Hematopoietic multipotent progenitor cell treated with erythropoietin and hydrocortisone succinate and interleukin-3 and kit ligand, for 6 days (in vitro differentiated cells): Measurements from ENCODE around the gene PSD.
A peak's percentile ranks its signal among the peaks of the same experiment; 100 is the strongest.

Experiments used
- DNase-seq: peaks from one replicate; pipeline ENCODE4 v3.0.0-alpha.2; 2015

PSD gene

DNA sequence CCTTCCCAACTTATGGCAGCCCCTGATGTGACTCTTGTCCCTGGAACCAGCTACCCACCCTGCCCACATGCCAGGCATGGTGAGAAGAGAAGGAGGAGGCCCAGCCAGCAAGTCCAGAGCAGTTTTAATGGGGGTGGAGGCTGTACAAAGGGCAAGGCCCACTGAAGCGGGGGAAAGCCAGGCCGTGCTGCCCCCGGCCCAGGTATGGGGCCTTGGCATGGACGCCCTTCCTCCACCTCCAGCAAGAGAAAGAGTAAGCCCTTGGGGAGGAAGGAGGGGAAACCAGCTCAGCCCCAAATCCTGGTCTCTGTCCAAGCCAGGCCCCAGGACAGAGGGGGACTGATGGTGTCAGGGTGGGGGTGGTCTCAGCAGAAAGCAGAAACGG, 16.1 kb downstream of the PSD start:
- DNase-seq = no peak

GRCh38 chr10:102401735-102402511, 16.7 kb downstream of the PSD start:
- no peak for DNase-seq

DNA sequence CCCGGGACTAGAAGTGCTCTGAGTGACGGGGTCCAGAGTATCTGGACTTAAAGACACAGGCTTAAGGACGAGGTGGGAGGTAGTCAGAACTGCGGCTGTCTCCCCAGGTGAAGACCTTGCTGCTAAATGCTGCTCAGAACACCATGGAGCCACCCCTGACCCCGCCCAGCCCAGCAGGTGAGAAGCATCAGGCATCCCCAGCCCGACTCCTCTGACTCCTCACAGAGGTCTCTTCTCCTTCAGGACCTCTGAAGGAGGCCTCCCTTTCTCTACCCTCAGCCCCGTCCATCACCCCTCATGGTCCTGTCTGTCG, 17.3 kb downstream of the PSD start:
- no peak for DNase-seq

GRCh38 chr10:102400598-102401341, 17.8 kb downstream of the PSD start:
- no peak for DNase-seq

- DNase-seq = no peak
Observed at GRCh38 chr10:102400076-102400475, 18.5 kb downstream of the PSD start.

GRCh38 chr10:102399217-102400021, 19.2 kb downstream of the PSD start:
- peak; percentile 89 for DNase-seq

- DNase-seq = no peak
Observed at GRCh38 chr10:102398172-102399020, 20.2 kb downstream of the PSD start.

- DNase-seq = no peak
Observed at GRCh38 chr10:102397222-102398171, 21.1 kb downstream of the PSD start.

DNA sequence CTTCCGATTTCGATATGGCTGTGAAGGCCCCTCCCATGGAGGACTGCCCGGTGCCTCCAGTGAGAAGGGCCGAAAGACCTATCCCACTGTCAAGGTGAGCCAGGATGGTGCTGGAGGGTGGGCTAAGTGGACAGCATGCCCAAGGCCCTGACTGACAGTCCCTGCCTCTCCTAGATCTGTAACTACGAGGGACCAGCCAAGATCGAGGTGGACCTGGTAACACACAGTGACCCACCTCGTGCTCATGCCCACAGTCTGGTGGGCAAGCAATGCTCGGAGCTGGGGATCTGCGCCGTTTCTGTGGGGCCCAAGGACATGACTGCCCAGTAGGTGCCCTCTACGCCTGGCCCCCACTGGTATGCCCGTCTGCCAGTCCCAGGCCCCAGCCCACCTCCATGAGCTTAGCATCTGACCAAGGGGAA, 21.8 kb downstream of the PSD start:
- DNase-seq = no peak

DNA sequence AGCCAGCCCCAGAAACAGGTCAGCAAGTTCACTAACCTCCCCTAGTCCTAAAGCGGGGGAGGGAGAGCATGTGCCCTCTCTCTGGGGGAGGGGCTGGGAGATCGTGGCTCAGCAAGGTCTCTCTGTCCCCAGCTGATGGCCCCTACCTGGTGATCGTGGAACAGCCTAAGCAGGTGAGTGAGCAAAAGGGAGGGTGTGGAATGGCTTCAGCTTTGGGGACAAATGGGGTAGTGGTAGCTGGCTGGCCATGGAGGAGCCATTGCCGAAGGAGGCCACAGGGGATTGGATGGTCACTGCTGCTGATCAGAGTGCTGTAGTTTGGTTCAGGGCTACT, 22.3 kb downstream of the PSD start:
- no peak for DNase-seq

- peak; percentile 88 for DNase-seq
Observed at GRCh38 chr10:102395400-102396316, 22.9 kb downstream of the PSD start, which contains the start of gene NFKB2. Gene NFKB2 (plus strand): TSS chr10:102395705. CDS start chr10:102395960, 255 bp downstream.

DNA sequence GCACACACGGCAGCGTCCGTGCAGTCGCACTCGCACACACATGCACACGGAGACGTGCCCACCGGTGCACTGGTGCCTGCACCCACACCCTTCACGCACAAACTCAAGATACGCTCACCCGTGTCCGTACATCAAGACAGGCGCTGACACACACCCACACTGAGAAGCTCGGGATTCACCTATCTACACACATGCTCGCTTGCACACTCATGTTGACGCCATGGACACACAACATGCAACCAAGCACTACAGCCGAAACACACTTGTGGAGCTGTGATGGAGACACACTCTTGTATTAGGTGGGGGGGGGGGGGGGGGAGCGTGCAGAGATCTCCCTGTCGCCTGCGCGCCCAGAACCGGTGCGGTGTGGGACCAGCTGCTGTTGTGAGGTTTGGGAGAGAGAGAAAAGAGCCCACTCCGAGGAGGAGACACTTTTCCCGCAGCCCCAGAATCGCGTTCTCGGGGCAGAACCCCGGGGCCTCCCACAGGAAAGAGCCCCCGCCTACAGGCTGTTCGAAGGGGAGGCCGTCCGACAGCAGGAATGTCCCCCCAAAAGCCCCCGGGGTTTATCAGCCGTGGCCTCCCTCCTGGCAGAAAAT, 23.7 kb downstream of the PSD start:
- peak; percentile 60 for DNase-seq

GRCh38 chr10:102394079-102394800, 24.3 kb downstream of the PSD start:
- DNase-seq = peak; percentile 95

DNA sequence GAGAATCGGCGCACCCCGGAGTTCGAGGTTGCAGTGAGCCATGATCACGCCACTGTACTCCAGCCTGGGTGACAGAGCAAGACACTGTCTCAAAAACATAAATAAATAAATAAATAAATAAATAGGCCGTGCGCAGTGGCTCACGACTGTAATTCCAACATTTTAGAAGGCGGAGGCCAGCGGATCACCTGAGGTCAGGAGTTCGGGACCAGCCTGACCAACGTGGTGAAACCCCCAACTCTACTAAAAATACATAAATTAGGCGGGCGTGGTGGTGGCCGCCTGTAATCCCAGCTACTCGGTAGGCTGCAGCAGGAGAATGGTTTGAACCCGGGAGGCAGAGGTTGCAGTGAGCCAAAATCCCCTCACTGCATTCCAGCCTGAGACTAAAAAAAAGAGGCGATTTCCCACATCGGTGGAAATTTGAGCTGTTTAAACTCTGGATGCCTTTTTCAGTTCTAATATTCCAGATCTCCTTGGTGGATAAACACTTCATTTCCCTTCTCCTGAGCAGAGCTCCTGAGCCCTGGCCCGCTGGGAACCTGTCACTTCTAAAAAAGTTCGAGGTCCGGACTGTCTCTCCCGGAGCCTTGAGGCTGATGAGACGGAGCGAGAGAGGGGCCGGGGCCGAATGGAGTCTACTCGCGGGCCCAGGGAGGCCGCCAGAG, 25.0 kb downstream of the PSD start:
- DNase-seq = no peak

GRCh38 chr10:102392306-102392705, 26.3 kb downstream of the PSD start:
- no peak for DNase-seq

GRCh38 chr10:102389894-102390293, 28.7 kb downstream of the PSD start:
- DNase-seq = no peak

DNA sequence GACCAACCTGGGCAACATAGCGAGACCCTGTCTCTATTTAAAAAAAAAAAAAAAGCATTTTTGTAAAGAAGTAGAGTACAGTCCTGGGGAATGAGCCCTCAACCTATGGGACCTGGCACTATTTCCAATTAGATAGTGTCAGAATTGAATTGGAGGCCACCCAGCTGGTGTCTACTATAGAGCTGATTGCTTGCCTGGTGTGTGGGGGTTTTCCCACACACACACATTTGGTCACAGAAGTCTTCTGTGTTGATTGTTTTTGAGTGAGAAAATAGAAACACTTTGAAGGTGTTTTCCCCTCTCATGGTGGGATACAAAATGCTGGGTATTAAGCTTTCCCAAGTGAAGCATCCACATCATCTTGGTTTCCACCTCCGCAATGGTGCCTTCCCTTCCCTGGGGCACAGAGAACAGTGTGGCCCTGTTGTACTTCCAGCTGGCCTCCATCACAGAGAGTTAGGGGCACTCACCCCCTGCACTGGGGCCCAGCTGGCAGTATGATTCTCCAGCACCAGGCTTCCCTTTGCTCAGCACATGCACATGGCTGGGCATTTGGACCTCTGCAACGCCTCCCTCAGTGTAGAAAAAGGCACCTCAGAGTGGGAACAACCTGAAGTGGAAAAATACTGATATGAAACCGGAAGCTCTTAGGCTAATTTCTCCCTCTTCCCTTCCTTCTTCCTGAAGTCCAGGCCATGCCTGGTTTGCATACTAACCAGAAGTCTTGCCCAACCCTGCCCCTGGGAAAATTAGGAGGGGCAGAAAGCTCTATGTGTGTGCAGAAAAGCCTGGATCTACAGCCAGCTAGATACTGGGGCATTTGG, 33.8 kb downstream of the PSD start:
- DNase-seq = no peak

- peak; percentile 42 for DNase-seq
Observed at GRCh38 chr10:102384053-102384452, 34.5 kb downstream of the PSD start.
